HG03460 (cell line): ENCODE results near the gene ZCRB1.
"Not testable (repeated sequence)": the region's sequence is repeated elsewhere in the genome, so short reads cannot be mapped to it uniquely, and the experiment has no call there.

Source experiments
- ATAC-seq: cut with Tn5 transposase; IDR thresholded peaks from one replicate; pipeline ENCODE4 v1.9.1; 2021; ENCODE audit not compliant: unreplicated experiment

Gene ZCRB1

DNA sequence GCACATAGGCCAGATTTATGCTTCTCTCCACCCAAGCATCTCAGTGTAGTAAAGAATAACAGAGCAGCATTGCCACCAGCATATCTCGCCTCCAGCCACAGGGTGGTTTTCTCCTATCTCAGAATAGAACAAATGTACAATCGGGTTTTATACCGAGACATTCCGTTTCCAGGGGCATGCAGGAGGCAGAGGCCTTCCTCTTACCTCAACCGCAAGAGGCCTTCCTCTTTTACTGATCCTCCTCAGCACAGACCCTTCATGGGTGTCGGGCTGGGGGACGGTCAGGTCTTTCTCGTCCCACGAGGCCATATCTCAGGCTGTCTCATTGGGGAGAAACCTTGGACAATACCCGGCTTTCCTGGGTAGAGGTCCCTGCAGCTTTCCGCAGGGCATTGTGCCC is 4.2 kb upstream of the ZCRB1 start:
- not testable (repeated sequence) for ATAC-seq

DNA sequence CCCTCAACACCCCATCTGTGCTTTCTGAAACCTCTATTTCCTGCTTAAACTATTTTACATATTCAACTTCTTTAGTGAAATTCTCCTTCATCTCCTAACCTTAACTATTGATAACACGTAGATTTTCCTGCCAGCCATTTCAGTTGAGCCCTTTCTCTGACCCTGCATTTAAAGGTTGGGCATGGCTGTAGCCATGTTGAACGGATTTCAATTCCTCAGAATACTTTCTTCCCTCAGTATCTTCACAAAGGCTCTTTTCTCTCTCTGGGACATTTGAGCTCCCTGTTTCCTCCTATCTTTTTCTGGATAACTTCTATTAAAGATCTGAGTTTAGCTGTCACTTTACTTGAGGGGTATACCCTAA is 1.3 kb upstream of the ZCRB1 start:
- no peak for ATAC-seq

DNA sequence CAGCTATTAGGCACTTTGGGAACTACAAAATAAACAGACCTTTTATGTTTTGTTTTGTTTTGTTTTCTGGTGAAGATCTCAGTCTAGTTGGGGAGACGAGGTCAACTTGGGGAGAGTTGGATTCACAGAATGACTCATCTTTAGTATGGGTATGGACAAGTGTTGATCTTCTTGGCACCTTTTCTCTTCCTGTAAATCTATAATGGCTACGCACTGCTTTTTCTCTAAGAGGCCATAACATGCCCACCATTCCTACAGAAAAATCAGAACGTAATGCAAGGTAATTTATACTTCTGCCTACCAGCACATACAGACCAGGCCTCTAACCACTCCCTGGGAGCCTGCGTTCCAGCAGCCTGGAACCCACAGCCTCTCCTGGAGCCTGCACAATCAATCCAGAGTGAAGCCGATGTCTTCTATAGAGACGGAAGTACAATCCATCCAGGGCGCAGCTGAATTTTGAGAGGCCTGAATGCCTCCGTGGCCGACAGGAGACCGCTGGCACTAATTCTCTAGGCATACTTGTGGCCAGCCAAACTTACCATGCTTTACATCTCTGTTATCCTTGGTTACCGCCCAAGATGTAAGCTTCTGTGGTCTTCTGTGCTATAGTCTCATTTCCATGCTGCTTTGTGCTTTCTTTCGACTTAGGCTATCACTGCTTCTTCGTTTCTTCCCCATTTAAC is 790 bp upstream of the ZCRB1 start:
- ATAC-seq, result peak; percentile 17

DNA sequence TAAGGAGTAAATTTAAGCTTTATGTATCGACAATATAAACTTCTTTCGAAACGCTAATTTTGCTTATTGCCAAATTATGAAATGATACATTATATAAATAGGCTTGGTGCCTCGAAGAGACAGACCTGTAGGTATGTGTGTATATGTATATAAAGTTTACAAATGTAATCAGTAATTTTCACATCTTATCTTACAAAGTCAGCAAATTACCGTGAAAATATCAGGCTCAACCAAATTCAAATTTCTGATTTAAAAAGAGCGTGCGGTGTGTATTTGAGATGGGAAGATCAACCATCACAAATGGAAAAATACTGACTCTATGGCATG is 605 bp downstream of the ZCRB1 start:
- no peak for ATAC-seq

DNA sequence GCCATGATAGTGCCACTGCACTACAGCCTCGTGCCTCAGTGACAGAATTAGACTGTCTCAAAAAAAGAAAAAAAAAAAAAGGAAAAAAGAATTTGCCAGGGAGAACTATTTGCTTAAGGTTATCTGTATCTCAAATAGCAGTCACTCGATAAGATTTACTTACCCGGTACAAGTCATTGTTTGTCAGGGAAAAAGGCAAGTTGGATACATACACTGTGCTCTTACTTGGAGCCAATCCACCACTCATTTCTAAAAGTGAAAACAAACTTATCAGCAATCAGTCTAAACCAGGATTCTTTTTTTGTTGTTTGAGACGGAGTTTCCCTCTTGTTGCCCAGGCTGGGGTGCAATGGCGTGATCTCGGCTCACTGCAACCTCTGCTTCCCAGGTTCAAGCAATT is 2.0 kb downstream of the ZCRB1 start:
- no peak for ATAC-seq

DNA sequence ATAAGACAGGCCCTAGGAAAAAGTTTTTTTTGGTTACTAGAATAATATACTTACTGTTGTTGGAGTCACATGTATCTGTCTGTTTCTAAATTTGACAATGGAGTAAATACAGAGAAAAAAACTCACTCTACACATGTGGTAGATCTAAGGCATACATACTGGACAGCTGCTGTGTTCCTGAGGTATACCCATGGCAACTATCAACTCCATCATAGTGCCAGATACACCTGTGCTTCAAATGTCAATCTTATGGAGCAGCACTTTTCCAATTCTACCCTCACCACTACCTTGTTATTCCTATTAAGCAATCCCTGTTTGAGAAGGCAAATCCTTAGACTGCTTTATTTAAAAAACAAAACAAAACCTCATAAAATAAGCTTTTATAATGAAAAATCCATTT is 3.3 kb downstream of the ZCRB1 start:
- no peak for ATAC-seq

DNA sequence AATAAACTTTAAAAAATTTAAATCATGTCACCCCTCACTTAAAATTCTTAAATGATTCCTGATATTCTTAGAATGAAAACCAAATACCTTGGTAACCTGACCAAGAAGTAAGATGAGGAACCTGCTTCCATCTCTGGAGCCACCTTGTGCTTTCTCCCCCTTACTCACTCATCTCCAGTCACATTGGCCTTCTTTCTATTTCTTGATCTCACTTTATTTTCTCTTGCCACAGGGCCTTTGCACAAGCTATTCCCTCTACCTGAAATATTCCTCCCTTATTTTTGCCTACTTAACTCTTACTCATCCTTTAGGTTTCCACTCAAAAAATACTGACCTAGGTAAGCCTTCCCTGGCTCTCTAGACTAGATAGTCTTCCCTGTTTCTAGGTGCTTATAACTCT is 5.1 kb downstream of the ZCRB1 start:
- no peak for ATAC-seq

DNA sequence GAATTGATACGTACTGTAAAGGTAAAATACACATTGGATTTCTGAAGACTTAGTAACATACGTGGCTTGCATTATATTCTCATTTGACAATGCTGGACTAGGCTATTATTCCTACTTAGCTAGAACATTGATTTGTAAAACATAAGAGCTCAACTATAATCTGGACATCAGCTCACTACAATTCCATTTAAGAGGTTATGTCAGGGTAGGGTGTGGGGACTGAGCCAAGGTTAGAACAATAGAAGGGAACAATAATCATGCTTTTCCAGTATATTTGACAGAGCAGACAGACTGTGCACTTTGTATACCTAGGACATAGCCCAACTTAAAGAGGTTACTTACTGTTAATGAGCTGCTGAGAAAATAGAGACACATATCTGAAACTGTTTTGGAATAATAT is 10.8 kb downstream of the ZCRB1 start:
- no peak for ATAC-seq

DNA sequence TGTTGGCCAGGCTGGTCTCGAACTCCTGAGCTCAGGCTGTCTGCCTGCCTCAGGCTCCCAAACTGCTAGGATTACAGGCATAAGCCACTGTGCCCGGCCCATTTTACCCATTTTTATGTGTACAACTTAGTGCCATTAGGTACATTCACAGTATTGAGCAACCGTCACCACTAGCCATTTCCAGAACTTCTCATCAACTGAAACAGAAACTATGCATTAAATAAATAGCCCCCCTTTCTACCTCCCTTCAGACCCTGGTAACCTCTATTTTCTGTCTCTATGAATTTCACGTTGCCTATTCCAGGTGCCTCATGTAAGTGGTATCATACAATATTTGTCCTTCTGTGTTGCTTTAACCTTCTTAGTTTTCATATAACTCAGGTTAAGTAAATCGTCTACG is 15.9 kb downstream of the ZCRB1 start:
- ATAC-seq, result no peak

DNA sequence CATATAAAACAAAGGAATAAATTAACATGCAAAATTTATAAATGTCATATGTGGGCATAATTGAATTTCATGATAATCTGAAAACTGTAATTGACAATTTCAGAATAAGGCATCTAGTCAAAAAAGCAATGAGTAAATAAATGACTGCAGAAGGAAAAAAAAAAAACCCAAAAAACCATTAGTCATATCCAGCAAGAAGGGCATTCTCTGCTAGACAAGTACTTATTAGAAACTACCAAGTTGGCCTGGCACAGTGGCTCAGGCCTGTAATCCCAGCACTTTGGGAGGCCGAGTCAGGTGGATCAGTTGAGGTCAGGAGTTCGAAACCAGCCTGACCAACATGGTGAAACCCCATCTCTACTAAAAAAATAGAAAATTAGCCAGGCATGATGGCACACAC is 17.5 kb downstream of the ZCRB1 start:
- ATAC-seq, result no peak

DNA sequence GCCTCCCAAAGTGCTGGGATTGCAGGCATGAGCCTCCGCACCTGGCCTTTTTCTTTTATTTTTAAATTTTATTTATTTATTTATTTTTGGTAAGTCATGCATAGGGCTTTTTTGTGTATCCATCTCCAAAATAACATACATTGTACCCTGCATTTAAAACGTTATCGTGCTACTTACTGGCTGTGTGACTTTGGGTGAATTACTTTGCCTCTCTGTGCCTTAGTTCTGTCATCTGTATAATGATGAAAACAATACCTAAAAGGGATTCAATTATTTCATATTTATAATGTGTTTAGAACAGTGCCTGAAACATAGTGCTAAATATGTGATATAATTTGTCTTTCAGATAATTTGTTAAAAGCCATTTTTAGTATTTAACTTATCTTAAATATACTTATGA is 19.6 kb downstream of the ZCRB1 start:
- no peak for ATAC-seq

DNA sequence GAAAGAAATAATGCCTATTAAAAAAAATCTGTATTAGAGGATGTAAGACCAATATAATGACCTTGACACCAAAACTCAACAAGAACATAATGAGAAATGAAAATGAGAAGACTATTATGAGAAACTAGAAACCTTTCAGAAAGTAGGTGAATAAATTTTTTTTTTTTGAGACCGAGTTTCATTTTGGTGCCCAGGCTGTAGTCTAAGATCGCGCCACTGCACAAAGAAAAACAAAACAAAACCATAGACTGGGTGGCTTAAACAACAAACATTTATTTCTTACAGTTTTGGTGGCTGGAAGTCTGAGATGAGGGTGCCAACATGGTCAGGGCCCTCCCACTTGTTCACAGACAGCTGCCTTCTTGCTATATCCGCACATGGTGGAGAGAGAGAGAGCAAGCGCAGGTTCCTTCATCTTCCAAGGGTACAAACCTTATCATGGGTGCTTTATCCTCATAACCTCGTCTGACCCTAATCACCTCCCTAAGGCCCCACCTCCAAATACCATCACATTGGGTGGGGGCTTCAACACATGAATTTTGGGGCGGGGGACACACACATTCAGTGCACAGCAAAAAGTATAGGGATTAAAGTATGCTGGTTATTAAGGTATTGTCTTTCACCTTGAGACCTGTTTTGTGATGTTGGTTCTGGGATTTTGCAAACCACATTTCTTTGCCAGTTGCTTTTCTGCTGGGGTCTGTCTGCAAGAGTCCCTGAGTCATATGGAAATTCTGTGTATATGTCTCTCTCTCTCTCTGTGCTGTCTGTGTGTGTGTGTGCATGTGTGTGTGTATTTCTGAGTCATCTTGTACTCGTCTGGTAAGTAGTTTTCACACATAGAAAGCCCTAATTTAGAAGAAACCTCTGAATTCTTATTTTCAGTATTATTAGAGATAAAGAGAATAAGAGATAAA is 26.2 kb downstream of the ZCRB1 start:
- peak; percentile 84 for ATAC-seq

DNA sequence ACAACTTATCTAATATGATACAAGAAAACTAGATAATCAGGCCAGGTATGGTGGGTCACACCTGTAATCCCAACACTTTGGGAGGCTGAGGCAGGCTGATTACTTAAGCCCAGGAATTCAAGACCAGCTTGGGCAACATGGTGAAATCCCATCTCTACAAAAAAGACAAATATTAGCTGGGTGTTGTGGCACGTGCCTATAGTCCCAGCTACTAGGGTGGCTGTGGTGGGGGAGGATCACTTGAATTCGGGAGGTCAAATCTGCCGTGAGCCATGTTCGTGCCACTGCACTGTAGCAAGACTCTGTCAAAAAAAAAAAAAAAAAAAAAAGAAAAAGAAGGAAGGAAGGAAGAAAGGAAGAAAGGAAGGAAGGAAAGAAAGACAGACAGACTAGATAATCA is 27.0 kb downstream of the ZCRB1 start:
- no peak for ATAC-seq

DNA sequence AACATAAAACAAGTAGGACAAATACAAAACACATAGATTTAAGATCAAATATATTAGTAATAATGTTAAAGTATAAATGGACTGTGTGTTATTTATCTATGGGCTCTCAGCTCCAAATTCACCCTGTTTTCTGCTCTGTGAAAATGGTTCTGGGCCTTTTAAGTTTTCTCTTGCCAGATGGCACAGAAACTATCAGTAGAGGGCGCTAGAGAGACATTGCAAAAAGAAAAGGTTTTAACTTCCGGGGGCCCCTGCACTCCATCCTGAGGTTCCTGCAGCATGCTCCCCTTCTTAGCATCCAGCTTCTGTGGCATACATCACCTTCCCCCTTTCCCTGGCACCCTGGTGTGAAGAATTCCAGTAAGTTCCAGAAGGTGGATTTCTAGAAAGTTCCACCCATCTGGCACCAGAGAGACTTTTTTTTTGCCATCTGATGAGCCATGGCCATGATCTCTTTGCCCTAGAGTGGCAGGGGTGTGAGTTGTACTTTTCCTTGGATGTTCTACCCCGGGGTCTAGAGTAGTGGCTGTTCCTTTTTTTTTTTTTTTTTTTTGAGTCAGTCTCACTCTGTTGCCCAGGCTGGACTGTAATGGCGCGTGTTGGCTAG is 29.3 kb downstream of the ZCRB1 start:
- ATAC-seq, result no peak

DNA sequence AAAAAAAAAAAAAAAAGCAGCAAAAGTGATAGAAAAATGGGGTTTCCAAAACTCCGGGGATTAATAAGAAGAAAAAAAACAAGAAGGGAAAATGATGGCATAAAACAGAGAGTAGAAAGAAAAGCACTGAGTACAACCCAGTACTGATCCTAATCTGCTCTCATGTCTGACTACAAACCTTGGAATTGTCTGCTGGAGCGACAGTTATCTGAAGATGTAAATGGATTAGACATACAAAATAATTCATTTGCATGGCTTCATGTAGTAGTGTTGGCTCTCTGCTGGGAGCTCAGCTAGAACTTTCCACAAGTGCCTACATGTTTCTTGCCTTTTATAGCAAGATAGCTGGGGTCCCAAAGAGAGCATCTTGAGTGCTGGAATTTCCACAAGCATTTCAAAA is 34.2 kb downstream of the ZCRB1 start:
- ATAC-seq, result no peak

DNA sequence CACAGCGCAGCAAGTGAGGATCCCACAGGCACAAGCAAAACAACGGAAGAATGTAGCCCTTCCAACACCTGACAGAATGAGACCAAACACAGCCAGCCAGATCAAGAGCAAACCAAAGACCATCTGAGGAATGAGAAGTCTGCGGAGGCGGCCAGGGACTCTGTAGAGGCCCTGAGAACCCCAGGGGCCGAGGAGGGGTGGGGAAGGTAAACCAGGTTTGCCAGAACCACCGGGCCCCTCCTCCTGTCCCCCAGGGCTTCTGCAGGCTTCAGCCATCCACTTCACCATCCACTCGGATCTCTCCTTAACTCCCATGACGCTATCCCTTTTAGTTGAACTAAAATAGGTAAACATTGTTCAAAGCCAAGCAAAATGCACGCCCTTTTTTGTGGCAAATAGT is 37.4 kb downstream of the ZCRB1 start:
- no peak for ATAC-seq

DNA sequence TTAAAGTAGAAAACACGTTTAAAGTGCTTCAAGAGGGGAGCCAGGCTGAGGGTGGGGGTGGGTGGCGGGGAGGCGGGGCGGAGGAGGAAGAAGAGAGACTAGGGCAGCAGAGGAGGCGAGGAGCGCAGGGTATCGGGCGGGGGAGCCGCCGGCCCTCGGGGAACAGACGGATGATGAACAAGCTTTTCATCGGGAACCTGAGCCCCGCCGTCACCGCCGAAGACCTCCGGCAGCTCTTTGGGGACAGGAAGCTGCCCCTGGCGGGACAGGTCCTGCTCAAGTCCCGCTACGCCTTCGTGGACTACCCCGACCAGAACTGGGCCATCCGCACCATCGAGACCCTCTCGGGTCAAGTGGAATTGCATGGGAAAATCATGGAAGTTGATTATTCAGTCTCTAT is 39.2 kb downstream of the ZCRB1 start:
- no peak for ATAC-seq

DNA sequence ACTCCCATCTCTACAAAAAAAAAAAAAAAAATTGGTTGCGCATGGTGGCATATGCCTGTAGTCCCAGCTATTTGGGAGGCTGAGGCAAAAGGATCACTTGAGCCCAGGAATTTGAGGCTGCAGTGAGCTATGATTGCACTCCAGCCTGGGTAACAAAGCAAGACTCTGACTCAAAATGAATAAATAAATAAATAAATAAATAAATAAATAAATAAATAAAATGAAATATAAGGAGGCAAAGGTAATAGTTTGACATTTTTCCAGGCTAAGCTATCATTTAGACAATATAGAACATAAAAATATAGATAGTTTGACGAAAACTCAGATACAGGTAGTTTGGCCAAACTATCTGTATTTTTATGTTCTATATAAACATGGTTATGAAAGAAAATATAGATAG is 40.5 kb downstream of the ZCRB1 start:
- no peak for ATAC-seq

DNA sequence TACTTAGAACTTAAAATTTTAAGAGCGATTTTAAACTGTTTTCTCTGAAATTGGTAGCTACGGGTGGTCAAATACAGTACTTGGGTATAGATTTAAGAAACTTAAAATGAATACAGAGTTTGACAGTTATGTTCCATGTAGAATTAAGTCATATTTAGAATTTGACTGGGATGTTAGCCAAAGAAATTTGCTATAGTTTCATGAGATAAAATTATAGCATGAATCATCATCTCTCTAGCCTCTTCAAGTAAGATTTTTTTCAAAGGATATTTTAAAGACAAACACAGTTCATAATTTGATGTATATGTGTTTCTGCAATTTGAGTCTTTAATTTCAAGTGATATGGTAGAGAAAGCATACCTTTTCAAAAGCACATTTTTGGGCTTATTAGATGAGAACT is 41.0 kb downstream of the ZCRB1 start:
- ATAC-seq, result no peak

DNA sequence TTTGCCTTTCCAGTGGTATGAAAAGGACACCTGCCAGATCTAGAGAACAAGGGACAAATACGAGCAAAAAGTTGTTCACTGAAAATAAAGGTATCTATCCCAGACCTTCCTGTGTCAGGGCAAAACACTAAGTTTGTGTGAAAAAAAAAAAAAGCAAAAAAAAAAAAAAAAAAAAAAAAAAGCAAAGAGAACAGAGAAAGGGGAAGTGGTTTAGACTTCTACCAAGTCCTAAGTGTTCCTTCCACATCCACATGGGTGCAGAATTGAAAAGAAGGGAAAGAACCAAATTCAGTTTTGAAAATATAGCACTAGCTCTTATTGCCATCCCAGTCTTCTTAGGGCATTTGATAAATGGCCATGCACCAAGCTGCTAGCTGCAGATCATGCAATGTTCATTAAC is 41.7 kb downstream of the ZCRB1 start:
- ATAC-seq, result no peak

DNA sequence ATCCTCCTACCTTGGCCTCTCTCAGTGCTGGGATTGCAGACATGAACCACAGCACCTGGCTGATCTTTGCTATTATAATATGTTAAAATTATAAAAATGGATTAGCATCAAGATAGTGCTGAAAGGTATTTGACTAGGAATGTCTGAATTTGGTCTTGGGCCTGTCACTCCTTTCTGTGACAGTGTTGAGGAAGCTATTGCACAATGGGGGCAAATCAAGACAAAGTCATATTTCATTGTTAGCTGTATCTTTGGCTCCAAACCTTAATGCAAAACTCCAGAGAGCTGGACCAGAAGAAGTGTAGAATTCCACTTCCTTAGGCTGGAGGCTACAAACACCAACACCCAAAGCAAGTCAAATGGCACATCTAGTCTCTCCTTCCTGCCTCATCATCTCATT is 42.2 kb downstream of the ZCRB1 start:
- no peak for ATAC-seq

DNA sequence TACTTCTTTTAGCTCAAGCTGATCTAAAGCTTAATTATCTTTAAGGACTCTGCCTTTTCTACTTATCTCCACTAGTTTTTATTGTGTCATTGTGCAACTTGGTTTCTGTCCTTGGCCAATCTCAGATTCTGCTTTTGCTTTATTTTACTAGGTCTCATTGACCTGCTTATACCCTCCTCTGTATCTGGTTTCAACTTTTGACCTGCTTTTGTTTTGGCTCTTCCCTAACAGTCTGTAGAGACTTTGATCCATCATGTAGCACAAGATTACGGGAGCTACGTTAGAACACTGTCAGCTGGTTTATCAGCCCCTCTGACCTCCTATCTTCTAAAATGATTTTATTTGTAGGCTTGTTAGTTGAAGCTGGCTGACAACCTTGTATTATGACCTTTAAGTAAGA is 43.6 kb downstream of the ZCRB1 start:
- no peak for ATAC-seq
